ENCODE measurements around the gene NIPAL3.

GRCh38 chr1:24490101-24490781 is 74.6 kb downstream of the NIPAL3 start:
- no peak for TF ChIP-seq CTCF (IDR thresholded peaks at IDR 0.05)
- TF ChIP-seq POLR2A (IDR thresholded peaks at IDR 0.05) = no peak
- no peak for TF ChIP-seq POLR2AphosphoS5 (IDR thresholded peaks at IDR 0.05)
- TF ChIP-seq EP300 (IDR thresholded peaks at IDR 0.05; ENCODE audit: low read depth) = no peak
